Measurements from ENCODE around the gene HOOK2. TPM values are rescaled to one million over a fixed set of nuclear protein-coding genes. Genes with fewer than 3 reads are reported as not detected.

HOOK2 gene
- total RNA-seq, 4 donors from 2014 or later, result 128 to 145 (median 136) TPM

DNA sequence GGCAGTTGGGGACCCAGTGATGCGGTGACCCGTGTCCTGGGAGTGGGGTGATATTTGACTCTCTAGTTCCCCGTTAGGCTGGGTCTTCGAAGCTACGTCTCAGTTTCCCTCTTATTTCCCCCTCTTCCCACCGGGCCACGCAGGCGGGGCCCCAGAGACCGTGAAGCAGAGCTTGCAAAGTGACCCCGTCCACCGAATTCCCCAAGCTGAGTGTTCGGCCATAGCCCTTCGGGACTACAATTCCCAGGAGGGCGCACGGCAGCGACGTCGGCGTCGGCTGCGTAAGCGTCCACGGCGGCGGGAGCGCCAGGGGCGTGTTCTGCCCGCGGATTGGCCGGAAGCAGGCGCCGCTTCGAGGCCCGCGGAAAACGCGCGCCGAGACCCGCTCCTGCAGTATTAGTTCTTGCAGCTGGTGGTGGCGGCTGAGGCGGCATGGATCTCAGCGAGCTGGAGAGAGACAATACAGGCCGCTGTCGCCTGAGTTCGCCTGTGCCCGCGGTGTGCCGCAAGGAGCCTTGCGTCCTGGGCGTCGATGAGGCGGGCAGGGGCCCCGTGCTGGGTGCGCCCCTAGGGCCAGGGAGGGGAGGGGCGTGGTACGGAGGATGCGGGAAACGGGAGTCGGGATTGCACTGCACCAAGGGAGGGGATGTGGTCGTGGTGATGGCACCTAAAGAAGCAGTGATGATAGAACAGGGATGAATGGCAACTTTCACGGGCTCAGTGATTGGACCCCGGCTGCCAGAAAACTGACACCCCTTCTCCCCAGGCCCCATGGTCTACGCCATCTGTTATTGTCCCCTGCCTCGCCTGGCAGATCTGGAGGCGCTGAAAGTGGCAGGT is 31.1 kb upstream of the HOOK2 start, which contains the start of gene RNASEH2A:
TSS of gene RNASEH2A (plus strand) at position 343 of the 840 bp plus-strand sequence. CDS start at position 433, 90 bp downstream.
- peak; percentile 87 to 89 for DNase-seq
- TF ChIP-seq POLR2A (IDR thresholded peaks at IDR 0.05), result peak in 1 of 2 donors; percentile 35
- TF ChIP-seq, protein P1, sequence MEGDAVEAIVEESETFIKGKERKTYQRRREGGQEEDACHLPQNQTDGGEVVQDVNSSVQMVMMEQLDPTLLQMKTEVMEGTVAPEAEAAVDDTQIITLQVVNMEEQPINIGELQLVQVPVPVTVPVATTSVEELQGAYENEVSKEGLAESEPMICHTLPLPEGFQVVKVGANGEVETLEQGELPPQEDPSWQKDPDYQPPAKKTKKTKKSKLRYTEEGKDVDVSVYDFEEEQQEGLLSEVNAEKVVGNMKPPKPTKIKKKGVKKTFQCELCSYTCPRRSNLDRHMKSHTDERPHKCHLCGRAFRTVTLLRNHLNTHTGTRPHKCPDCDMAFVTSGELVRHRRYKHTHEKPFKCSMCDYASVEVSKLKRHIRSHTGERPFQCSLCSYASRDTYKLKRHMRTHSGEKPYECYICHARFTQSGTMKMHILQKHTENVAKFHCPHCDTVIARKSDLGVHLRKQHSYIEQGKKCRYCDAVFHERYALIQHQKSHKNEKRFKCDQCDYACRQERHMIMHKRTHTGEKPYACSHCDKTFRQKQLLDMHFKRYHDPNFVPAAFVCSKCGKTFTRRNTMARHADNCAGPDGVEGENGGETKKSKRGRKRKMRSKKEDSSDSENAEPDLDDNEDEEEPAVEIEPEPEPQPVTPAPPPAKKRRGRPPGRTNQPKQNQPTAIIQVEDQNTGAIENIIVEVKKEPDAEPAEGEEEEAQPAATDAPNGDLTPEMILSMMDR (IDR thresholded peaks at IDR 0.05), result no peak
- Histone ChIP-seq H3K9me3 (no peaks in the 10 kb centered on the region), H3K36me3 (no peaks in the 10 kb centered on the region), H3K4me1 (peaks cover 14 to 17% of the 10 kb centered on the region in 2 donors), H3K27ac (peak within 1 kb of the TSS; percentile 26 to 75 (median 70)), H3K27me3 (no peaks in the 10 kb centered on the region), H3K4me3 (replicated peaks in 1 of 3) (peak within 1 kb of the TSS in 2 of 3 donors; percentile 25 to 63)
- WGBS, 2 donors, result 6% methylated on average over 28 to 37 of the region's 66 CpGs
- intact Hi-C loops (cut with DNase I), result no loop called here

DNA sequence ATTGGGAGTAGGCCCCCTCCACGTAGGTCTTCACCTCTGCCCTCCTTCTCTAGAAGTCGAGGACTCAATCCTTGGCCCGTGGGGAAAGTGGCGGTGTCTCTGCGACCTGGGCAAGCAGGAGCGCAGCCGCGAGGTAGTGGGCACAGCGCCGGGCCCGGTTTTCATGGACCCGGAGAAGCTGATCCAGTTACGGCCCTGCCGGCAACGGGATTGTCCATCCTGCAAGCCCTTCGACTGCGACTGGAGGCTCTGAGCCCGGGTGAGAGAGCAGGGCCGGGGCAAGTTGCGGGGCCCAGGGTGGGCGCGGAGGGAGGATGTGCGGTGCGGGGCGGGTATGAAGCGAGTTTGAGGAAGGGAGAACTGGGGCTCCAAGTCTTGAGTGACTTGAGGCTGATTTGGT is 28.7 kb upstream of the HOOK2 start:
- Histone ChIP-seq H3K27me3 (no peaks in the 10 kb centered on the region), H3K4me1 (peaks cover 21 to 26% of the 10 kb centered on the region in 2 donors), H3K4me3 (replicated peaks in 1 of 3) (no peak overlapping the region), H3K27ac (no peak overlapping the region), H3K36me3 (no peaks in the 10 kb centered on the region), H3K9me3 (no peaks in the 10 kb centered on the region)
- WGBS, 2 donors, result 95% methylated on average over 26 of the region's 26 CpGs
- no peak for DNase-seq
- no peak for TF ChIP-seq POLR2A (IDR thresholded peaks at IDR 0.05)
- TF ChIP-seq, protein P1 (IDR thresholded peaks at IDR 0.05), result no peak
- intact Hi-C loops (cut with DNase I), result no loop called here

DNA sequence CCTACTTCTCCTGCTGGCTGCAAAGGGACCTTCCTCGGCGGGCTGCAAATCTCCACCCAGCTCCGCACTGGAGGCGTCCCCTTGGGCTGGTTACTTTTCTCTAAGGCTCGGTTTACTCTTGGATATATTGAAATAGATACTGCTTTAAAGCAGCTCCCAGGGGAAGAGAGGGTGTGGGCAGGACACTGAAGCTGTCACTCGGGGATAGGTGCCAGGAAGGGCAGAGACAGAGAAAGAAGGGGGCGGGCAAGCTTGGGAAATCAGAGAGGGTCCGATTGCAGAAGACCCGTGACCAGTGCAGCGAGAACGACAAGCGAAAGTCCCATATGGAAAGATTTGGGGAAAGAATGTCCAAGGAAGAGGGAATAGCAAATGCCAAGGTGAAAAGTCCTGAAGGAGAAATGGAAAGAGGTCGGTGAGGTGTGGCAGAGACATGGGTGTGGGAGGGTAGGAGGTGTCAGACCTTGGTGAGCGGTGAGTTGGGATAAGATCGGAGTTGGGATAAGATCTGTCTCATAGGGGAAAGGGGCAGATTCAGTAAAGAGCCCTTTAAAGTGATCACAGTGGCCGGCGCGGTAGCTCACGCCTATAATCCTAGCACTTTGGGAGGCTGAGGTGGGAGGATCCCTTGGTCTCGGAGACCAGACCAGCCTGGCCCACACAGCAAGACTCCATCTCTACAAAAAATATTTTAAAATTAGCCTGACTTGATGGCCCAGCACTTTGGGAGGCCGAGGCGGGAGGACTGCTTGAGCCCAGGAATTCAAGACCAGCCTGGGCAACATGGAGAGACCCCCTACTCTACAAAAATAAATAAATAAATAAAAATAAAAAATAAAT is 27.1 kb upstream of the HOOK2 start:
- Histone ChIP-seq H3K4me3 (replicated peaks in 1 of 3) (peak overlapping the region in 2 of 3 donors; percentile 39 to 58), H3K9me3 (no peaks in the 10 kb centered on the region), H3K27me3 (no peaks in the 10 kb centered on the region), H3K36me3 (no peaks in the 10 kb centered on the region), H3K4me1 (peaks cover 21 to 26% of the 10 kb centered on the region in 2 donors), H3K27ac (no peak overlapping the region)
- no peak for DNase-seq
- 43 to 50% methylated on average over 21 to 22 of the region's 22 CpGs for WGBS, 2 donors
- intact Hi-C loops (cut with DNase I), result no loop called here
- TF ChIP-seq, protein P1 (IDR thresholded peaks at IDR 0.05), result no peak
- no peak for TF ChIP-seq POLR2A (IDR thresholded peaks at IDR 0.05)

DNA sequence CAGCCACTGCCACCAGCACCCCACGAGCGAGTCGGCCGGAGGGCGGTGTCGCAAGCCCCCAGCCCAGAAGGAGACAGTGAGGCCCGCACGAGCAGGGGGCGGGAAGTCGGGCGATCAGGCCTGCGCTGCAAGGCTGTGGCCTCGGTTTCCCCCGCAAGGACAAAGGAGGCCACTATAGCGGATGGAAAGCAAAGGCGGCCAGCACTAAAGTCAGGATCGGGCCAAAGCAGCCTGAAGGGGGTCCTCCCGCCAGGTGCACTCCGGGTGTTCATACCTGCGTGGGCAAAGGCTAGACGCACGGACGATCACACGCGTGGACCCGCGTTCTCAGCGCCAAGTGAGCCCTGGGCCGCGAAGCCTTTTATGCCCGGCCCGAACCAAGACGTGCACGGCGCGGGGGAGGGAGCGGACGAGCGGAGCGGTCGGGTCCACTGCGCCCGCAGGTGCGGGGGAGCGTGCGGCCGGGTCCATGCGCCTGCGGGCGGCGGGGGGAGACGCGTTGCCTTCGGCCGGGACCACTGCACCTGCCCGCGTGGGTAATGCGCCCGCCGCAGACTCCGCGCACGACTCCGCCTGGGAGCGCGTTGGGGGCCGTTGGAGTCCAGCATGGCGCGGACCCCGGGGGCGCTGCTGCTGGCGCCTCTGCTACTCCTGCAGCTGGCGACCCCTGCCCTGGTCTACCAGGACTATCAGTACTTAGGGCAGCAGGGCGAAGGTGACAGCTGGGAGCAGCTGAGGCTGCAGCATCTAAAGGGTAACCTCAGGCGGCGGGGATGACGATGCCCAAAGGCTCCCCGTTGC is 26.3 kb upstream of the HOOK2 start, which contains the start of the genes PRDX2 and THSD8:
TSS of gene PRDX2 (minus strand) at position 335 of the 801 bp plus-strand sequence. CDS start 539 bp downstream, outside the sequence.
TSS of gene THSD8 (plus strand) at position 604 of the 801 bp plus-strand sequence. CDS start at position 607, 3 bp downstream.
- intact Hi-C loops (cut with DNase I), result no loop called here
- Histone ChIP-seq H3K4me3 (replicated peaks in 1 of 3) (peak within 1 kb of the TSS; percentile 58 to 97 (median 86)), H3K27me3 (no peaks in the 10 kb centered on the region), H3K9me3 (no peaks in the 10 kb centered on the region), H3K36me3 (no peaks in the 10 kb centered on the region), H3K4me1 (peaks cover 15 to 19% of the 10 kb centered on the region in 2 donors), H3K27ac (peak within 1 kb of the TSS; percentile 35 to 56 (median 39))
- 0 to 1% methylated on average over 15 to 40 of the region's 78 CpGs for WGBS, 2 donors
- peak; percentile 39 to 96 for TF ChIP-seq POLR2A (IDR thresholded peaks at IDR 0.05)
- TF ChIP-seq, protein P1 (IDR thresholded peaks at IDR 0.05), result peak in 2 of 6 experiments; percentile 4 to 11
- peak; percentile 83 to 88 for DNase-seq
